ENCODE data around the gene IL23R.
"Not testable (repeated sequence)": the region's sequence is repeated elsewhere in the genome, so short reads cannot be mapped to it uniquely, and the experiment has no call there.

IL23R gene

GRCh38 chr1:67140460-67140859 is 25.8 kb upstream of the IL23R start:
- no peaks in the 10 kb centered on the region for H3K36me3 Mint-ChIP-seq (ENCODE audit: low read depth)
- H3K27me3 Mint-ChIP-seq (ENCODE audit: low read depth), result peaks cover 10% of the 10 kb centered on the region
- DNase-seq (ENCODE audit: low spot score), result no peak
- H3K4me3 Mint-ChIP-seq, result no peak overlapping the region
- H3K4me1 Mint-ChIP-seq (ENCODE audit: low read depth), result peaks cover 21% of the 10 kb centered on the region
- no peaks in the 10 kb centered on the region for H3K9me3 Mint-ChIP-seq
- H3K27ac Mint-ChIP-seq, result no peak overlapping the region

DNA sequence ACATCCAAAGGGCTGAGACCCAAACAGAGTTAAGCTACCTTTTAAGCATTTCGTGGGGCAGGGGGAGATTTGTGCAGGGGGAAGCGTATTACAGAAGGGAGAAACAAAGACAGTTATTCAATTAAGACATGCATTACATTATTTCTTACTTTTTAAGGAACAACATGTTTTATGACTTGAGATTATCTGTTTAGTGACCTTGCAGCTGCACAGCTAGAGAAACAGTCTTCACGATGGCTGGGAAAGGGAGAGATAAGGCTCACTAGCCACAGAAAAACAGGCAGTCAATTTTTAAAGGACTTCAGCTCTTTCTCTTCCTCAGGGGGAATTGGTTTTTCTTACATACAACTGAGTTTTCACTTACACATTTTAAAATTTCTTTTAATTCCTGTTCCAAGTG is 24.4 kb upstream of the IL23R start:
- not testable (repeated sequence) for H3K4me3 Mint-ChIP-seq; H3K27me3 Mint-ChIP-seq (ENCODE audit: low read depth); DNase-seq (ENCODE audit: low spot score)

GRCh38 chr1:67142931-67143330 is 23.3 kb upstream of the IL23R start:
- Mint-ChIP-seq H3K4me1 (ENCODE audit: low read depth) (peaks cover 24% of the 10 kb centered on the region), H3K9me3 (no peaks in the 10 kb centered on the region), H3K27ac (peak overlapping the region; percentile 60), H3K36me3 (ENCODE audit: low read depth) (no peaks in the 10 kb centered on the region), H3K27me3 (ENCODE audit: low read depth) (peaks cover 8% of the 10 kb centered on the region), H3K4me3 (peak overlapping the region; percentile 50)
- DNase-seq (ENCODE audit: low spot score), result no peak

More for the DNA sequence above, 24.4 kb upstream of the IL23R start:
- H3K36me3 Mint-ChIP-seq (ENCODE audit: low read depth); H3K27ac Mint-ChIP-seq; H3K9me3 Mint-ChIP-seq: not testable (repeated sequence)
- peaks cover 24% of the 10 kb centered on the region for H3K4me1 Mint-ChIP-seq (ENCODE audit: low read depth)

- H3K27ac Mint-ChIP-seq, result no peak overlapping the region
- H3K27me3 Mint-ChIP-seq (ENCODE audit: low read depth), result peaks cover 3% of the 10 kb centered on the region
- H3K4me3 Mint-ChIP-seq, result no peak overlapping the region
- H3K36me3 Mint-ChIP-seq (ENCODE audit: low read depth), result no peaks in the 10 kb centered on the region
- no peak for DNase-seq (ENCODE audit: low spot score)
- H3K4me1 Mint-ChIP-seq (ENCODE audit: low read depth), result peaks cover 27% of the 10 kb centered on the region
- no peaks in the 10 kb centered on the region for H3K9me3 Mint-ChIP-seq
These were observed 22.3 kb upstream of the IL23R start for GRCh38 chr1:67143966-67144365.

GRCh38 chr1:67144696-67145095 is 21.6 kb upstream of the IL23R start:
- Mint-ChIP-seq H3K4me3 (no peak overlapping the region), H3K36me3 (ENCODE audit: low read depth) (no peaks in the 10 kb centered on the region), H3K27ac (no peak overlapping the region), H3K9me3 (no peaks in the 10 kb centered on the region), H3K4me1 (ENCODE audit: low read depth) (peaks cover 30% of the 10 kb centered on the region), H3K27me3 (ENCODE audit: low read depth) (peaks cover 3% of the 10 kb centered on the region)
- DNase-seq (ENCODE audit: low spot score), result no peak

GRCh38 chr1:67146101-67146500 is 20.2 kb upstream of the IL23R start:
- no peak for DNase-seq (ENCODE audit: low spot score)
- H3K27ac Mint-ChIP-seq, result no peak overlapping the region
- H3K36me3 Mint-ChIP-seq (ENCODE audit: low read depth), result no peaks in the 10 kb centered on the region
- no peak overlapping the region for H3K4me3 Mint-ChIP-seq
- H3K27me3 Mint-ChIP-seq (ENCODE audit: low read depth), result peaks cover 4% of the 10 kb centered on the region
- no peaks in the 10 kb centered on the region for H3K9me3 Mint-ChIP-seq
- peaks cover 33% of the 10 kb centered on the region for H3K4me1 Mint-ChIP-seq (ENCODE audit: low read depth)

- H3K36me3 Mint-ChIP-seq (ENCODE audit: low read depth), result no peaks in the 10 kb centered on the region
- DNase-seq (ENCODE audit: low spot score), result no peak
- peaks cover 35% of the 10 kb centered on the region for H3K4me1 Mint-ChIP-seq (ENCODE audit: low read depth)
- no peaks in the 10 kb centered on the region for H3K9me3 Mint-ChIP-seq
- H3K4me3 Mint-ChIP-seq, result no peak overlapping the region
- H3K27me3 Mint-ChIP-seq (ENCODE audit: low read depth), result peaks cover 5% of the 10 kb centered on the region
- no peak overlapping the region for H3K27ac Mint-ChIP-seq
These were observed 19.7 kb upstream of the IL23R start for GRCh38 chr1:67146539-67146938.

- DNase-seq (ENCODE audit: low spot score); H3K27ac Mint-ChIP-seq; H3K36me3 Mint-ChIP-seq (ENCODE audit: low read depth); H3K9me3 Mint-ChIP-seq; H3K4me3 Mint-ChIP-seq: not testable (repeated sequence)
- peaks cover 11% of the 10 kb centered on the region for H3K27me3 Mint-ChIP-seq (ENCODE audit: low read depth)
- peaks cover 32% of the 10 kb centered on the region for H3K4me1 Mint-ChIP-seq (ENCODE audit: low read depth)
These were observed 18.3 kb upstream of the IL23R start for GRCh38 chr1:67147973-67148372.

- H3K27ac Mint-ChIP-seq, result no peak overlapping the region
These were observed 17.6 kb upstream of the IL23R start for GRCh38 chr1:67148516-67149178.

DNA sequence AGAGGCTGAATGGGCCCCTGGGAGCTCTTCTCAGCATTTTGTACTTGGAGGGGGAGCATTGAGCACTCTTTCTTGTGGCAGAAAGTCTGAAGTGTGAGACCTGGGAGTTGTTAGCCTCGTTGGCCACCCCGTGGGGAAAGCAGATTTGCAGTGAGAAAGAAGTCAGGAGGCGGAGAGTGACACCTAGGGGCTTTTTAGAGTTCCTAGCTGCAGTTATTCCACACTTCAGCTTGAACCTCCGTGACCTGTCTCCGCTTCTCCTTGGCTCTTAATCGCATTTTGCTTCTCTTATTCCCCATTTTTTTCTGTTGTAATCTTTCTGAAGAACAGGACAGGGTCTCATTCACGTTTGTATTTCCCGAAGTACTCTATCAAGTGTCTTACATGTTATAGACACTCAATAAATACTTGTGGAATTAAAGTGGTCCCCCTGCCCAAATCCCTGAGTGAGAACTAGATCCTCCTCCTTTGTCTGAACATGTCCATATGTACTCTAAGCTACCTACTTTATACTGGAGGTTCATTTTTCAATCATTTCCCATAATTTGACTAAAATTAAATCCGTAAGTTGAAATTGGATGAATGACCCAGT is 17.0 kb upstream of the IL23R start:
- H3K9me3 Mint-ChIP-seq, result no peaks in the 10 kb centered on the region
- H3K4me1 Mint-ChIP-seq (ENCODE audit: low read depth), result peaks cover 22% of the 10 kb centered on the region
- no peak overlapping the region for H3K27ac Mint-ChIP-seq
- no peaks in the 10 kb centered on the region for H3K36me3 Mint-ChIP-seq (ENCODE audit: low read depth)
- peak; percentile 46 for DNase-seq (ENCODE audit: low spot score)
- no peak overlapping the region for H3K4me3 Mint-ChIP-seq
- H3K27me3 Mint-ChIP-seq (ENCODE audit: low read depth), result peaks cover 19% of the 10 kb centered on the region

More at GRCh38 chr1:67148516-67149178, 17.6 kb upstream of the IL23R start:
- no peak for DNase-seq (ENCODE audit: low spot score)
- Mint-ChIP-seq H3K4me1 (ENCODE audit: low read depth) (peaks cover 26% of the 10 kb centered on the region), H3K27me3 (ENCODE audit: low read depth) (peaks cover 16% of the 10 kb centered on the region), H3K9me3 (no peaks in the 10 kb centered on the region), H3K4me3 (no peak overlapping the region), H3K36me3 (ENCODE audit: low read depth) (no peaks in the 10 kb centered on the region)

GRCh38 chr1:67150931-67151330 is 15.3 kb upstream of the IL23R start:
- H3K27me3 Mint-ChIP-seq (ENCODE audit: low read depth), result peaks cover 22% of the 10 kb centered on the region
- no peak overlapping the region for H3K27ac Mint-ChIP-seq
- no peak overlapping the region for H3K4me3 Mint-ChIP-seq
- H3K4me1 Mint-ChIP-seq (ENCODE audit: low read depth), result peaks cover 19% of the 10 kb centered on the region
- no peaks in the 10 kb centered on the region for H3K9me3 Mint-ChIP-seq
- no peak for DNase-seq (ENCODE audit: low spot score)
- no peaks in the 10 kb centered on the region for H3K36me3 Mint-ChIP-seq (ENCODE audit: low read depth)

GRCh38 chr1:67158401-67158800 is 7.9 kb upstream of the IL23R start:
- peaks cover 2% of the 10 kb centered on the region for H3K36me3 Mint-ChIP-seq (ENCODE audit: low read depth)
- H3K4me3 Mint-ChIP-seq, result no peak overlapping the region
- H3K9me3 Mint-ChIP-seq, result peaks cover 3% of the 10 kb centered on the region
- DNase-seq (ENCODE audit: low spot score), result no peak
- H3K27me3 Mint-ChIP-seq (ENCODE audit: low read depth), result peaks cover 12% of the 10 kb centered on the region
- H3K4me1 Mint-ChIP-seq (ENCODE audit: low read depth), result peaks cover 15% of the 10 kb centered on the region
- H3K27ac Mint-ChIP-seq, result no peak overlapping the region

DNA sequence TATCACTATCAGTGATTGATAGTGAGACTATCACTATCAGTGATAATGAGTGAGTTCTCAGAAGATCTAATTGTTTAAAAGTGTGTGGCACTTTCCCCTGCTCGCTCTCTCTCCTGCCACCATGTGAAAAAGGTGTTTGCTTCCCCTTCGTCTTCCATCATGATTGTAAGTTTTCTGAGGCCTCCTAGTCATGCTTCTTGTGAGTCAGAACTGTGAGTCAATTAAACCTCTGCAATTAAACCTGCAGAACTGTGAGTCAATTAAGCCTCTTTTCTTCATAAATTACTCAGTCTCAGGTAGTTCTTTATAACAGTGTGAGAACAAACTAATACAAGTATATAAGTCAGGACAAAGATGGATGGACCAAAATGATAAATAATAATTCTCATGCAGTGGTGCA is 7.0 kb upstream of the IL23R start:
- Mint-ChIP-seq H3K27me3 (ENCODE audit: low read depth) (peaks cover 8% of the 10 kb centered on the region), H3K9me3 (peaks cover 3% of the 10 kb centered on the region), H3K4me3 (no peak overlapping the region), H3K27ac (peak overlapping the region; percentile 9), H3K4me1 (ENCODE audit: low read depth) (peaks cover 23% of the 10 kb centered on the region), H3K36me3 (ENCODE audit: low read depth) (peaks cover 2% of the 10 kb centered on the region)
- DNase-seq (ENCODE audit: low spot score), result peak; percentile 52

DNA sequence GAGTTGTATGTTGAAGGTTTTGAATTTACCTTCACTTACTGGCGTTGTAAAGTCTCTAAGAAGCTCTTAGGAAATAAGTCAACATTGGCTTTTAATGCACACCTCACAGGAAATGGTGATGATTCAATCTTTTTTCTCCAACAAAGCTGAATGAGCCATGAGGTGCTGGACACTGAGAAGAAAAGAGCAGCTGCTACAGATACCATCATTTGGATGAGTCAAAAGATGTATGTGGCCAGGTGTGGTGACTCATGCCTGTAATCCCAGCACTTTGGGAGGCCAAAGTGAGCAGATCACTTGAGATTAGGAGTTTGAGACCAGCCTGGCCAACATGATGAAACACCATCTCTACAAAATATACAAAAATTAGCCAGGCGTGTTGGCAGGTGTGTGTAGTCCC is 3.3 kb upstream of the IL23R start:
- peaks cover 2% of the 10 kb centered on the region for H3K36me3 Mint-ChIP-seq (ENCODE audit: low read depth)
- peaks cover 38% of the 10 kb centered on the region for H3K4me1 Mint-ChIP-seq (ENCODE audit: low read depth)
- peaks cover 16% of the 10 kb centered on the region for H3K9me3 Mint-ChIP-seq
- peaks cover 6% of the 10 kb centered on the region for H3K27me3 Mint-ChIP-seq (ENCODE audit: low read depth)
- H3K27ac Mint-ChIP-seq, result peak overlapping the region; percentile 13
- DNase-seq (ENCODE audit: low spot score), result peak; percentile 77
- H3K4me3 Mint-ChIP-seq, result peak overlapping the region; percentile 41

Data from T-helper 2 cell treated with Interferon-gamma antibody and Interleukin-4, amounts not matched to agents 5 μg/mL and 100 μg/mL, for 36 hours (primary cell).